ENCODE measurements around the gene LRMDA.

DNA sequence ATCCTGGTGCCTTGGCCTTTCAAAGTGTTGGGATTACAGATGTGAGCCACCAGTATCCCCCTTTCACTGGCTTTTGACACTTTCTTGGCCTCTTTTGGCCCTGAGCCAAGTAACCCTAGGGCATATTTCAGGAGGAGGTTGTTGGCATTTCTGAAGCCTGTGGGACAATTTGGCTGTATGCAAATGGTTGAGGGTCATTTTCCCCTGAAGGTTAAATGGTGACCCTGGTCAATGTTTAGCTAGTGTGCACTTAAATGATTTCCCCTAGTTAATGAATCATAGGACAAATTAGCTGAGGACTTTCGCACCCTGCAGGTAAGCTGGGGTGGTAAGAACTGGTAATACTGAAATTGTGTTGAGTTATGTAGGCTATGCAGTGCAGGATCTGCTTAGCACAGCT is 660.5 kb downstream of the LRMDA start:
- TF ChIP-seq, protein P1, sequence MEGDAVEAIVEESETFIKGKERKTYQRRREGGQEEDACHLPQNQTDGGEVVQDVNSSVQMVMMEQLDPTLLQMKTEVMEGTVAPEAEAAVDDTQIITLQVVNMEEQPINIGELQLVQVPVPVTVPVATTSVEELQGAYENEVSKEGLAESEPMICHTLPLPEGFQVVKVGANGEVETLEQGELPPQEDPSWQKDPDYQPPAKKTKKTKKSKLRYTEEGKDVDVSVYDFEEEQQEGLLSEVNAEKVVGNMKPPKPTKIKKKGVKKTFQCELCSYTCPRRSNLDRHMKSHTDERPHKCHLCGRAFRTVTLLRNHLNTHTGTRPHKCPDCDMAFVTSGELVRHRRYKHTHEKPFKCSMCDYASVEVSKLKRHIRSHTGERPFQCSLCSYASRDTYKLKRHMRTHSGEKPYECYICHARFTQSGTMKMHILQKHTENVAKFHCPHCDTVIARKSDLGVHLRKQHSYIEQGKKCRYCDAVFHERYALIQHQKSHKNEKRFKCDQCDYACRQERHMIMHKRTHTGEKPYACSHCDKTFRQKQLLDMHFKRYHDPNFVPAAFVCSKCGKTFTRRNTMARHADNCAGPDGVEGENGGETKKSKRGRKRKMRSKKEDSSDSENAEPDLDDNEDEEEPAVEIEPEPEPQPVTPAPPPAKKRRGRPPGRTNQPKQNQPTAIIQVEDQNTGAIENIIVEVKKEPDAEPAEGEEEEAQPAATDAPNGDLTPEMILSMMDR (IDR thresholded peaks at IDR 0.05; ENCODE audit: extremely low read depth in 1 of 2, insufficient read depth in 1 of 2, low read depth in 1 of 2, low read length in 2 of 2), result no peak
- TF ChIP-seq POLR2A (IDR thresholded peaks at IDR 0.05; ENCODE audit: low read depth, low read length) (no peak), JUN (IDR thresholded peaks at IDR 0.05; ENCODE audit: borderline replicate concordance, insufficient read depth, insufficient read length, low read depth) (no peak), EZH2 (IDR thresholded peaks at IDR 0.05; ENCODE audit: borderline replicate concordance, low read depth, low read length, severe bottlenecking) (no peak), POLR2AphosphoS5 (IDR thresholded peaks at IDR 0.05; ENCODE audit: insufficient read depth, low read depth, low read length) (no peak)
- TF ChIP-seq, protein P2, sequence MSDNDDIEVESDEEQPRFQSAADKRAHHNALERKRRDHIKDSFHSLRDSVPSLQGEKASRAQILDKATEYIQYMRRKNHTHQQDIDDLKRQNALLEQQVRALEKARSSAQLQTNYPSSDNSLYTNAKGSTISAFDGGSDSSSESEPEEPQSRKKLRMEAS (IDR thresholded peaks at IDR 0.05; ENCODE audit: insufficient read depth, insufficient read length), result no peak
